ENCODE data around the gene PARVG.

Gene PARVG

DNA sequence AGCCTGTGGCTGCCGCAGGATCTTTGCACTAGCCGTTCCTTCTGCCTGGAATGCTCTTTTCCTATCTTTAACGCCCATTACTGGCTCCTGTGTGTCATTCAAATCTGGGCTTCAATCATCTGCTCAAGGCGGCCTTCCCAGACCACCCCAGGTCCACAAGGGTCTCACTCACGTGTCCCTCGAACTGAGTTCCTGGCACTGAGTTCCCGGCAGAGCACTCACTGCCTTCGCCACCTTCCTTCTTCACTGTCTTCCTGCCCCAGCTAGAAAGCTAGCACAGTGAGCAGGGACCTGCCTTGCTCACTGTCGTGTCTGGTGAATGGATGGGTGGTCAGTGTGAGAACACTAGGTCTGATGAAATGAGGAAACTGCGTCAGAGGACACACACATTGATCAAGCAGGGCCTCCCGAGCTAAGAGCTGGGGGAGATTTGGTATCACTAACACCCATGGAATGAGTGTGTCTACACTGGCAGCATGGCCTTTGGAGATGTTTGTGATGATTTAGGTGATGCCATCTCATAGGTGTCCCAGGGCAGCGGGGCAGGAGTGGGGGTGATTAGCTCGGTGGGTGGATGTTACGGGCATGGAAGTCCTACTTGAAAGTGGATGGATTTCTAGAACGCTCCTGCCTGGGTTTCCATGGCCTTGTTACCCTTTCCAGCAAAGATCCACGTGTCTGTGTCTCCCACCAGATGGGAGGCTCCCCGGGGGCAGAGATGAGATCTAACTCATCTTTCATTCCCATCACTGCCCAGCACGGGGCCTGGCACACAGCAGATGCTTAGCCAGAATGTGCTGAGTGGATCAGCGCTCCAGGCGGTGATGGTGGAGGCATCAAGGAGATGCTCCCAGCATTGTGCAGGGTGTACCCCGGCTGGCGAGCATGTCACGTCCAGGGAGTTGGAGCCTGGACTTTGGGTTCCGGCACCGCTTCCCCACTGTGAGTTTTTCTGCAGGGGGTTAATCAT lies 67.5 kb downstream of the PARVG start:
- DNase-seq: no peak

DNA sequence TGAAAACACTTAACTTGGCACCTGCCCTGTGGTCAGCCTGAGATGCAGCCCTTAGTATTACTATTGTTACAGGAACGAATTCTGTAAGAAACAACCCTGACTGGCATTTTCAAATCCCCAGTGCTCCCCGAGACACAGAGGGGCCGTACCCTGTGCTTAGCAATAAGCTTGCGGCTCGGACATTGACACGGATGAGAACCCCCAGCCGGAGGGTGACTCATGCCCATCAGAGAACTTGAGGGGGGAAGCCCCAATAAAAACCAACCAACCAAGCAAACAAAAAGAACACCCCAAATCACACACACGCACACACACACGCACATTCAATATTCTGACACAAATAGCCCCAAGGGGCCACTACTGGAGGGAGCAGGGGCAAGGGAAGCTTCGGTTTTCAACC lies 68.2 kb downstream of the PARVG start:
- no peak for DNase-seq

DNA sequence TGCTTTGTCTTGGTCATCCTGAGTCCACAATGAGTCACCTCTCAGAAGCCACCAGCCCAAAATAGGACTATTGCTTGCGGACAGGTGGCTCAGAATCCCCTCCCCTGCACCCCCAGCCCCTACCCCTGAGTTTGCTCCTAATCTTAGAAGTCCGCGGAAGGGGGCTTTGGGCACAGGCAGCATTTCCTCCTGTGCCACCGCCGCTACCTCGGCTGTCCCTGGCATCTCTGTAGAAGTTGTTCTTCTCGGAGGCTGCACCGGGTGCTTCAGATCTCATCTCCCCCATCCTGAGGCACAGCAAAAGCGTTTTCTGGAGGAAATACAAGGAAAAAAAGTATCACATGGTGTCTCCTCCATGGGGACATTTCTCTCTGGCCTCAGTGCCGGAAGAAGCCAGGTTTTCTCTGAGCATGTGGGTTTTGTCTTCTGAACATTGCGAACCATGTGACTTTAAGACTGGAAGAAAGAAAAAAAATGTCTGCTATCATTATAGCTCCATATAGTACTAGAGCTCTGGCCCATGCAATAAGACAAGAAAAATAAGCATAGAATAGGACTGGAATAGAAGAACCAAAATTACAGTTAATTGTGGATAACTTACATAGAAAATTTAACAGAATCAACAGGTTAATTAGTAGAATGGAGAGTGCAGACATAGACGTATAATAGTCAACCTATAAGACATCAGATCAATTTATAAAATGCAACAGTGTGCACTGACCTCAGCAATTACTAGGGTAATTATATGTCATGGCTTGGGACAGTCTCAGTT lies 68.8 kb downstream of the PARVG start:
- no peak for DNase-seq

DNA sequence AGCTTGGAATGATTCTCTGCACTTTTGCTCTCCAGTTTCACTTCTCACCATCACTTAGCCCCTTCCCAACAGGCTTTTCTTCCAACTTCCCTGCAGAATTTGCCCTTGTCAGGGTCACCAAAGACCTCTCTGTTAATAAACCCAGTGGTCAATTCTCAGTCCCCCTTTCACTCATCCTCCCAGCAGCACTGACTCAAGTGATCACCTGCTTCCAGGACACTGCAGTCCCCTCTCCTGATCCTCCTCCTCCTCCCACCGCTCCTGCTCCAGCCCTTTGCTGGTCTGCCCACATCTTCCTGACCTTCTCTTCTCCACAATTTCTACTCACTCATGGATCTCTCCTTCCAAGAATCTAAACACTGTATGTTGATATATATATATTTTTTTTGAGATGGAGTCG lies 74.1 kb downstream of the PARVG start:
- no peak for DNase-seq

DNA sequence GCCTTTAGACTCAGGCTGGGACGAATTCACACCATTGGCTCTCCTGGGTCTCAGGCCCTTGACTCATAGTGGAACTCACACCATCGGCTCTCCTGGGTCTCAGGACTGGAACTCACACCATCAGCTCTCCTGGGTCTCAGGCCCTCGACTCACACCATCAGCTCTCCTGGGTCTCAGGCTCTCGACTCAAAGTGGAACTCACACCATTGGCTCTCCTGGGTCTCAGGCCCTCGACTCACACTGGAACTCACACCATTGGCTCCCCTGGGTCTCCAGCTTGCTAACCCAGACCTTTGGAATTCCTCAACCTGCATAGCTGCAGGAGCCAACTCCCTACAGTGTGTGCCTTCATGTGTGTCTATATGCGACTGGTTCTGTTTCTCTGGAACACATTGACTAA lies 75.4 kb downstream of the PARVG start:
- no peak for DNase-seq

DNA sequence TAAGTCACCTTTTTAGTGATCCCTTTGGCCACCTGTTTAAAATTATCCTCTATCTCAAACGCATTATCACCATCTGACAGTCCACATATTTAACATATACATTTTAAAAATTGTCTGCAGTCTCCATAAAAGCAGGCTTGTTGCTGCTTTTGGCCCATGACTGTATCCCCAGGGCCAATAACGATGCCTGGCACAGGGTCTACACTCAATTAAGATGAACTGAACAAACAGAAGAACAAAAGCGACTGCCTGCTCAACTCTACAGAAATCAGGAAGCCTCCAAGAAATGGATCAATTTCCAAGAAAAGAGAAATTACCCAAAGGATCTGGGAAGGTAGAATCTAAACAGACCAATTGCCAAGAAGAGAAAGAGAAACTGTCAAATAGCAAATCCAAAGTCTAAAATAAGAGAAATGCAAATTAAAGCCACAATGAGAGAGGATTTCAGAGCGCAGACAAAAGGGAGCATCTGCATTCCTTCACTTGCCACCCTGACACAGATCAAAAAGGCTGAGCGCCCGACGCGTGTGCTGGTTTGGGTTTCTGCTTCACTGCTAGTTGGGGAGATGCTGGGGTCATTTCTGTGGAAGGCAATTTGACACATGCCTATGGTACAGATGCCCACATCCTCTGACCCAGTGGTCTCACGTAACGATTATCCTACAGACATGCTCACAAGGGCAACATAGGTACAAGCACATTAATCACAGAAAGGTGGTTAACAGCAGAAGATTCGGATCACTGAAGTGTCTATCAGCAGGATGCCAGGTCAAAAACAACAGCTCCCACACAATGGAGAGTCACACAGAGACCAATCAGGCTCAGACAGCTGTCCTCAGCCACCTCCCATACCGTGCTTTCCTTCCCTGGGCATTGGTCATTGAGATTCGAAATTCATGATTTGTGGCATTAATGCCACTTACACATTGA lies 76.1 kb downstream of the PARVG start:
- DNase-seq: no peak

Data from NCI-H524 (cell line).